A549 (cell line): ENCODE measurements around the gene SAMD4B. TPM values are rescaled to one million over a fixed set of nuclear protein-coding genes. Genes with fewer than 3 reads are reported as not detected.

ENCODE experiments used
- ATAC-seq, 2 experiments: fragments of 200-7000 bp in 1 of 2; fragments of >200 bp in 1 of 2; cut with Nextera tagmentation in 1 of 2; cut with Tn5 transposase in 1 of 2; 3 replicates each; pipeline versions ENCODE4 v1.8.0 to v1.9.1; 2018 to 2020; ENCODE audit warnings: mild to moderate bottlenecking in 1 of 2, moderate library complexity in 1 of 2
- CTCF ChIA-PET: fragments of 300-600 bp; sonication (Branson Sonifier 250); formaldehyde crosslinking; extraction: SDS; loops from one replicate; lab custom pipeline; 2021; ENCODE audit warnings: antibody characterized with exemption, inconsistent platforms; lab: Yijun Ruan, JAX
- POLR2A ChIA-PET: fragments of 350-600 bp; formaldehyde crosslinking; extraction: SDS; loops from one replicate; lab custom pipeline; 2021; ENCODE audit warnings: antibody characterized with exemption, inconsistent platforms; lab: Yijun Ruan, JAX
- DNase-seq, 2 experiments: peaks; one replicate each; pipeline versions ENCODE4 v3.0.0 to v3.0.0-alpha.2; 2011 to 2016; ENCODE audit warnings: low read depth in 1 of 2, low spot score in 1 of 2
- FAIRE-seq: peaks from 2 replicates; lab custom pipeline; 2011; peaks lifted over from hg19 to GRCh38; lab: Jason Lieb, UNC
- H3K27ac ChIP-seq, 2 experiments: fragments of >200 bp; sonication (Bioruptor Twin); formaldehyde crosslinking; 3 replicates each; pipeline ENCODE4 v1.5.1; 2016 to 2017
- H3K4me1 ChIP-seq: fragments of >200 bp; sonication (Bioruptor Twin); formaldehyde crosslinking; 3 replicates; pipeline ENCODE4 v1.6.1; 2016
- H3K4me2 ChIP-seq: fragments of >200 bp; sonication (Bioruptor Twin); formaldehyde crosslinking; 3 replicates; pipeline ENCODE4 v1.6.1; 2016
- H3K4me3 ChIP-seq: fragments of >200 bp; sonication (Bioruptor Twin); formaldehyde crosslinking; 3 replicates; pipeline ENCODE4 v1.5.1; 2016
- H3K9me3 ChIP-seq: fragments of >200 bp; sonication (Bioruptor Twin); formaldehyde crosslinking; 3 replicates; pipeline ENCODE4 v1.6.1; 2016
- ATOH8 ChIP-seq: fragments of 250-450 bp; sonication (Bioruptor Pico); IDR thresholded peaks from 2 replicates; pipeline ENCODE4 v1.5.0; 2020; ENCODE audit warnings: low read depth, mild to moderate bottlenecking, moderate library complexity
- CBX2 ChIP-seq: fragments of 200-600 bp; sonication (generic); IDR thresholded peaks from 2 replicates; pipeline ENCODE4 v1.6.1; 2016; ENCODE audit warnings: low read depth, mild to moderate bottlenecking, borderline replicate concordance
- CBX8 ChIP-seq: fragments of 200-600 bp; sonication (generic); IDR thresholded peaks from 2 replicates; pipeline ENCODE4 v1.6.1; 2016
- CEBPB ChIP-seq, 2 experiments: fragments of >200 bp in 1 of 2; sonication (Bioruptor Twin) in 1 of 2; formaldehyde crosslinking in 1 of 2; IDR thresholded peaks; 2 replicates each; pipeline ENCODE4 v1.6.1; 2012 to 2016
- EHF ChIP-seq: fragments of 250-450 bp; sonication (Bioruptor Pico); IDR thresholded peaks from 2 replicates; pipeline ENCODE4 v1.5.0; 2020; ENCODE audit warnings: mild to moderate bottlenecking
- EHMT2 ChIP-seq: fragments of 200-600 bp; sonication (generic); IDR thresholded peaks from 2 replicates; pipeline ENCODE4 v1.6.1; 2016; ENCODE audit warnings: antibody characterized with exemption, low read depth, mild to moderate bottlenecking, moderate library complexity
- ELK1 ChIP-seq: fragments of 150-350 bp; IDR thresholded peaks from 2 replicates; pipeline ENCODE4 v1.6.1; 2014; ENCODE audit warnings: low read depth, mild to moderate bottlenecking, low read length
- EP300 ChIP-seq, 2 experiments: fragments of >200 bp; sonication (Bioruptor Twin); formaldehyde crosslinking; IDR thresholded peaks; 2 replicates in 1 of 2; 3 replicates in 1 of 2; pipeline ENCODE4 v1.6.1; 2016 to 2017
- ESRRA ChIP-seq: fragments of 150-350 bp; IDR thresholded peaks from 2 replicates; pipeline ENCODE4 v1.6.1; 2014; ENCODE audit warnings: mild to moderate bottlenecking, low read length, borderline replicate concordance
- HOXB13 ChIP-seq: fragments of 250-450 bp; sonication (Bioruptor Pico); IDR thresholded peaks from 2 replicates; pipeline ENCODE4 v1.5.0; 2020; ENCODE audit warnings: low read depth, mild to moderate bottlenecking, moderate library complexity
- HOXB5 ChIP-seq: fragments of 250-450 bp; sonication (Bioruptor Pico); IDR thresholded peaks from 2 replicates; pipeline ENCODE4 v1.5.0; 2020; ENCODE audit warnings: mild to moderate bottlenecking, moderate library complexity
- KDM5A ChIP-seq: fragments of 200-600 bp; sonication (generic); IDR thresholded peaks from 2 replicates; pipeline ENCODE4 v1.6.1; 2016; ENCODE audit warnings: antibody characterized with exemption, mild to moderate bottlenecking
- MAFK ChIP-seq: fragments of 450-650 bp; IDR thresholded peaks from 2 replicates; pipeline ENCODE4 v1.6.1; 2014; ENCODE audit not compliant: partially characterized antibody
- MAX ChIP-seq: IDR thresholded peaks from 2 replicates; pipeline ENCODE4 v1.6.1; 2012
- MYC ChIP-seq: IDR thresholded peaks from 2 replicates; pipeline ENCODE4 v1.6.1; 2012; ENCODE audit warnings: mild to moderate bottlenecking, inconsistent platforms, low read length, improper control_type of control experiment, borderline replicate concordance
- NFE2L2 ChIP-seq: fragments of 150-350 bp; conservative IDR thresholded peaks from 2 replicates; pipeline ENCODE4 v1.6.1; 2014; ENCODE audit warnings: low read length
- PHF8 ChIP-seq: fragments of 200-600 bp; sonication (generic); IDR thresholded peaks from 2 replicates; pipeline ENCODE4 v1.6.1; 2016; ENCODE audit warnings: low read depth, mild to moderate bottlenecking, antibody characterized with exemption, moderate library complexity, borderline replicate concordance
- POLR2AphosphoS2 ChIP-seq: conservative IDR thresholded peaks from 2 replicates; pipeline ENCODE4 v1.6.1; 2012; ENCODE audit warnings: low read length, improper control_type of control experiment, inconsistent platforms
- RAD21 ChIP-seq, 2 experiments: fragments of >200 bp in 1 of 2; sonication (Bioruptor Twin) in 1 of 2; formaldehyde crosslinking in 1 of 2; IDR thresholded peaks in 1 of 2; conservative IDR thresholded peaks in 1 of 2; 2 replicates in 1 of 2; 3 replicates in 1 of 2; pipeline ENCODE4 v1.6.1; 2012 to 2018; ENCODE audit warnings: inconsistent platforms in 1 of 2
- RFX5 ChIP-seq: fragments of 450-650 bp; IDR thresholded peaks from 2 replicates; pipeline ENCODE4 v1.7.1; 2014; ENCODE audit warnings: antibody characterized with exemption, mild to moderate bottlenecking, moderate library complexity
- TP53 ChIP-seq: fragments of 250-450 bp; sonication (Bioruptor Pico); IDR thresholded peaks from 2 replicates; pipeline ENCODE4 v1.5.0; 2021; ENCODE audit warnings: mild to moderate bottlenecking, moderate library complexity
- ZFP36 ChIP-seq: fragments of 450-650 bp; IDR thresholded peaks from 2 replicates; pipeline ENCODE4 v1.6.1; 2014; ENCODE audit warnings: borderline replicate concordance; ENCODE audit not compliant: partially characterized antibody
- ZSCAN20 ChIP-seq: fragments of 250-450 bp; sonication (Bioruptor Pico); IDR thresholded peaks from 2 replicates; pipeline ENCODE4 v1.8.0; 2022; ENCODE audit warnings: mild to moderate bottlenecking, moderate library complexity
- WGBS: methylation state at CpG from one replicate; pipeline ENCODE4 v1.1.6; 2017; ENCODE audit errors: missing lambda C conversion rate; 5-methylcytosine and 5-hydroxymethylcytosine counted together
- polyA plus RNA-seq, 4 experiments: library from polyadenylated mRNA; depleted of rRNA in 3 of 4; stranded (reverse); fragments of >200 nt; fragmentation: RNase III in 1 of 4; extraction: RNeasy Plus Mini Kit Qiagen cat#74134 plus additional on column Dnase treatment in 1 of 4; gene quantifications; 2 replicates in 3 of 4; 3 replicates in 1 of 4; pipeline ENCODE4 v1.2.3, GENCODE V29; 2011 to 2017
- TF ChIP-seq, protein P1 (sequence below): fragments of >200 bp; sonication (Bioruptor Twin); formaldehyde crosslinking; IDR thresholded peaks from 3 replicates; pipeline ENCODE4 v1.6.1; 2016
- TF ChIP-seq, protein P2 (sequence below): fragments of >200 bp; sonication (Bioruptor Twin); formaldehyde crosslinking; IDR thresholded peaks from 2 replicates; pipeline ENCODE4 v1.6.1; 2016

Gene SAMD4B
- polyA plus RNA-seq, 2 of the 4 experiments (the other 2 are of a cell fraction), result 82.1 to 118 TPM

DNA sequence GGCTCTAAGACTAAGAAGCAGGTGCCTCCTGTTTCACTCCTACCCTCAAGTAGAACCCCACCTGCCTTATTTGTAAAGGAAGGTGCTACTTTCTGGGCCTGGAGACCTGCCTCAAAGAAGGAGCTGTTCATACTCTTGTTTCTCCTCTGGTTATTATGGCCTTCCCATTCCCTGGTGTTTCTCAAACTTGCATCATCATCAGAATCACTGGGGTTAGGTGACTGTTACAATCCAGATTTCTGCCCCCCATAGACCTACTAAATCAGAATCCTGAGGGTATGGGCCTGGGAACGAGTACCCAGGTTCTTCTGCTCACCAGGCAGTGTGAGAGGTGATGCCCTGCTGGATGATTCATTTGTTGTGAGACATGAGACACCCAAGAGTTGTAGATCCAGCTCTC lies 18.4 kb downstream of the SAMD4B start:
- Histone ChIP-seq H3K4me1 (no peaks in the 10 kb centered on the region), H3K9me3 (no peaks in the 10 kb centered on the region), H3K4me2 (no peak overlapping the region), H3K4me3 (no peak overlapping the region), H3K27ac (no peak overlapping the region)
- DNase-seq (no peak), ATAC-seq (no peak), FAIRE-seq (no peak)
- CTCF ChIA-PET, result interaction anchor here (1.6 to 4.2 kb wide), 5 partner anchors 9 to 37 kb away, joined by 8 to 19 read pairs (median 11); no protein-coding TSS in a partner anchor
- 78% methylated on average over 1 of the region's 1 CpG for WGBS
- TF ChIP-seq ESRRA (0 out of 2 replicates have a peak, but pooled peaks have one; percentile 2), MAFK (peak; percentile 62), TP53 (no peak)
- POLR2A ChIA-PET, result interaction anchor here (0.6 kb wide), 1 partner anchor 59 kb away, joined by 3 read pairs; no protein-coding TSS in a partner anchor

- H3K4me1 ChIP-seq, result no peaks in the 10 kb centered on the region
- FAIRE-seq, result no peak
- ChIA-PET CTCF (interaction anchor here (0.6 to 4.2 kb wide), 15 partner anchors 10 to 344 kb away, joined by 3 to 19 read pairs (median 7); partner anchors contain the start of genes PLEKHG2 and SAMD4B), POLR2A (interaction anchor here (0.5 to 2.1 kb wide), 4 partner anchors 28 to 374 kb away, joined by 3 to 9 read pairs (median 6); partner anchors contain the start of genes MED29, PAF1 and ZFP36)
- no peak for DNase-seq
- no peak overlapping the region for H3K4me3 ChIP-seq
- H3K27ac ChIP-seq, result no peak overlapping the region
- ATAC-seq, result peak; percentile 3 to 10; a peak in 2 of 6 replicates
- no peak overlapping the region for H3K4me2 ChIP-seq
- WGBS, result 68% methylated on average over 6 of the region's 6 CpGs
- TF ChIP-seq, protein P1, sequence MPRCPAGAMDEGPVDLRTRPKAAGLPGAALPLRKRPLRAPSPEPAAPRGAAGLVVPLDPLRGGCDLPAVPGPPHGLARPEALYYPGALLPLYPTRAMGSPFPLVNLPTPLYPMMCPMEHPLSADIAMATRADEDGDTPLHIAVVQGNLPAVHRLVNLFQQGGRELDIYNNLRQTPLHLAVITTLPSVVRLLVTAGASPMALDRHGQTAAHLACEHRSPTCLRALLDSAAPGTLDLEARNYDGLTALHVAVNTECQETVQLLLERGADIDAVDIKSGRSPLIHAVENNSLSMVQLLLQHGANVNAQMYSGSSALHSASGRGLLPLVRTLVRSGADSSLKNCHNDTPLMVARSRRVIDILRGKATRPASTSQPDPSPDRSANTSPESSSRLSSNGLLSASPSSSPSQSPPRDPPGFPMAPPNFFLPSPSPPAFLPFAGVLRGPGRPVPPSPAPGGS, result no peak
- TF ChIP-seq ZSCAN20 (CRISPR knock-in tag) (no peak), ZFP36 (no peak), CBX2 (no peak), CBX8 (no peak), HOXB5 (no peak)
- no peaks in the 10 kb centered on the region for H3K9me3 ChIP-seq
Measured at GRCh38 chr19:39362682-39363657, 20.7 kb downstream of the SAMD4B start.

DNA sequence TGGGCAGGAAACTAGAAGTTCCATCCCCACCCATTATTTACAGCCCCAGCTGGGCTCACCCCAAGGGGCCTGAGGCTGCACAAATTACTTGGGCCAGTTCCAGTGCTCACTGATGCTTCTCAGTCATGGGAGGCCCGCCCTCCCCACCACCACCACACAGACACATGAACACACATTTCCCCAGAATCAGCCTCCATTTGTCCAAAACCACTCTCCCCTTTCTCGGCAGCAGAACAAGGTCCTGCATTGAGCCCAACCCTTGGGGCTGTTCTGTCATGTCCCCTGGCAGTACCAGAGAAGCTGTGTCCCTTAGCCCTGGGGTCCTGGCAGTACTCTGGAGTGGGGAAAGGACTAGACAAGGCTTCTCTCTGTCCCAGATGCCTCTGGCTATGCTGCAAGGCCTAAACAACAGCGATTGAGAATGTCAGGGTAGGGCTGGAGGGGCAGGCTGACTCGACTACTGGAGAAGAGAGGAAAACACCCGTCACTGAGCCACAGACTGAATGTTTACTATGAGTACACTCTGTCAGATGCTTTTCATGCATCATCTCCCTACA lies 21.8 kb downstream of the SAMD4B start:
- WGBS, result 86% methylated on average over 5 of the region's 5 CpGs
- POLR2A ChIA-PET, result no interaction called here
- H3K4me3 ChIP-seq, result no peak overlapping the region
- no peaks in the 10 kb centered on the region for H3K4me1 ChIP-seq
- no peak for TF ChIP-seq EP300 (IDR thresholded peaks at IDR 0.05)
- no peak for TF ChIP-seq POLR2AphosphoS2
- TF ChIP-seq, protein P2, sequence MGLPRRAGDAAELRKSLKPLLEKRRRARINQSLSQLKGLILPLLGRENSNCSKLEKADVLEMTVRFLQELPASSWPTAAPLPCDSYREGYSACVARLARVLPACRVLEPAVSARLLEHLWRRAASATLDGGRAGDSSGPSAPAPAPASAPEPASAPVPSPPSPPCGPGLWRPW, result no peak
- TF ChIP-seq KDM5A, result no peak
- TF ChIP-seq ATOH8 (CRISPR knock-in tag), result no peak
- TF ChIP-seq EHMT2, result no peak
- no peak for TF ChIP-seq MYC
- no peak for TF ChIP-seq MAX
- no peak for TF ChIP-seq NFE2L2
- TF ChIP-seq RAD21 (conservative IDR thresholded peaks at IDR 0.05 in 1 of 2, IDR thresholded peaks at IDR 0.05 in 1 of 2), result no peak
- TF ChIP-seq EHF (CRISPR knock-in tag), result no peak
- no peak for TF ChIP-seq HOXB13
- TF ChIP-seq PHF8, result no peak
- no peak for TF ChIP-seq CEBPB (IDR thresholded peaks at IDR 0.05)
- TF ChIP-seq RFX5, result no peak
- no peak for TF ChIP-seq ELK1
- CTCF ChIA-PET, result interaction anchor here (0.6 to 4.0 kb wide), 9 partner anchors 8 to 242 kb away, joined by 3 to 19 read pairs (median 7); partner anchors contain the start of gene PLEKHG2
- ATAC-seq (no peak; a peak in 2 of 6 replicates), FAIRE-seq (no peak), DNase-seq (no peak)
- no peaks in the 10 kb centered on the region for H3K9me3 ChIP-seq
- H3K4me2 ChIP-seq, result no peak overlapping the region
- H3K27ac ChIP-seq, result no peak overlapping the region
